Erythroblast (primary cell): ENCODE data around the gene HP1BP3.

Experiments used
- GATA1 ChIP-seq: IDR thresholded peaks from 2 replicates; pipeline ENCODE4 v1.6.1; 2011; ENCODE audit warnings: low read depth, mild to moderate bottlenecking, control low read depth, low read length, moderate library complexity
- POLR2A ChIP-seq: IDR thresholded peaks from 2 replicates; pipeline ENCODE4 v1.6.1; 2011; ENCODE audit warnings: mild to moderate bottlenecking, low read length

GRCh38 chr1:20702416-20702815 is 84.7 kb downstream of the HP1BP3 start:
- TF ChIP-seq POLR2A (no peak), GATA1 (no peak)
